Suprapubic skin (tissue), 4 donors: ENCODE results near the gene NEAT1. TPM values are rescaled to one million over a fixed set of nuclear protein-coding genes. Genes with fewer than 3 reads are reported as not detected.

ENCODE experiments used
- DNase-seq, 2 donors: peaks; one replicate each; pipeline ENCODE4 v3.0.0-alpha.2; 2019; ENCODE audit warnings: low spot score in 2 of 2
- H3K27ac ChIP-seq: fragments of 200-600 bp; sonication (generic); one replicate; pipeline ENCODE4 v1.5.1; 2019
- H3K27me3 ChIP-seq: fragments of 200-600 bp; sonication (generic); one replicate; pipeline ENCODE4 v1.5.1; 2019
- H3K36me3 ChIP-seq: fragments of 200-600 bp; sonication (generic); one replicate; pipeline ENCODE4 v1.5.1; 2019
- H3K4me1 ChIP-seq: fragments of 200-600 bp; sonication (generic); one replicate; pipeline ENCODE4 v1.5.1; 2019
- H3K4me3 ChIP-seq: fragments of 200-600 bp; sonication (generic); one replicate; pipeline ENCODE4 v1.5.1; 2019; ENCODE audit warnings: mild to moderate bottlenecking
- H3K9me3 ChIP-seq: fragments of 200-600 bp; sonication (generic); one replicate; pipeline ENCODE4 v1.5.1; 2019
- EP300 ChIP-seq: sonication (generic); formaldehyde crosslinking; IDR thresholded peaks from one replicate; pipeline ENCODE4 v1.6.1; 2017; ENCODE audit warnings: antibody characterized with exemption
- POLR2A ChIP-seq, 2 donors: fragments of 450-650 bp; IDR thresholded peaks; one replicate each; pipeline ENCODE4 v1.6.1; 2017; ENCODE audit warnings: antibody characterized with exemption in 2 of 2, mild to moderate bottlenecking in 2 of 2, moderate library complexity in 2 of 2
- POLR2AphosphoS5 ChIP-seq, 3 donors: sonication (generic); formaldehyde crosslinking; IDR thresholded peaks; one replicate each; pipeline ENCODE4 v1.6.1; 2017; ENCODE audit warnings: antibody characterized with exemption in 3 of 3
- WGBS: methylation state at CpG from one replicate; pipeline ENCODE4 v1.1.5; 2018; 5-methylcytosine and 5-hydroxymethylcytosine counted together
- total RNA-seq, 4 donors: library from RNA; depleted of rRNA; stranded (reverse); fragments of >200 nt; gene quantifications; one replicate each; pipeline ENCODE4 v1.1.0, GENCODE V29; 2016
- TF ChIP-seq, protein P1 (sequence below), 2 donors: fragments of 200-600 bp in 1 of 2; fragments of 450-650 bp in 1 of 2; sonication (generic) in 1 of 2; IDR thresholded peaks; one replicate each; pipeline ENCODE4 v1.5.1; 2016 to 2019; ENCODE audit warnings: antibody characterized with exemption in 2 of 2, mild to moderate bottlenecking in 1 of 2, moderate library complexity in 1 of 2

Gene NEAT1
- total RNA-seq, 4 donors from 2014 or later, result 336 to 2,041 (median 481) TPM

DNA sequence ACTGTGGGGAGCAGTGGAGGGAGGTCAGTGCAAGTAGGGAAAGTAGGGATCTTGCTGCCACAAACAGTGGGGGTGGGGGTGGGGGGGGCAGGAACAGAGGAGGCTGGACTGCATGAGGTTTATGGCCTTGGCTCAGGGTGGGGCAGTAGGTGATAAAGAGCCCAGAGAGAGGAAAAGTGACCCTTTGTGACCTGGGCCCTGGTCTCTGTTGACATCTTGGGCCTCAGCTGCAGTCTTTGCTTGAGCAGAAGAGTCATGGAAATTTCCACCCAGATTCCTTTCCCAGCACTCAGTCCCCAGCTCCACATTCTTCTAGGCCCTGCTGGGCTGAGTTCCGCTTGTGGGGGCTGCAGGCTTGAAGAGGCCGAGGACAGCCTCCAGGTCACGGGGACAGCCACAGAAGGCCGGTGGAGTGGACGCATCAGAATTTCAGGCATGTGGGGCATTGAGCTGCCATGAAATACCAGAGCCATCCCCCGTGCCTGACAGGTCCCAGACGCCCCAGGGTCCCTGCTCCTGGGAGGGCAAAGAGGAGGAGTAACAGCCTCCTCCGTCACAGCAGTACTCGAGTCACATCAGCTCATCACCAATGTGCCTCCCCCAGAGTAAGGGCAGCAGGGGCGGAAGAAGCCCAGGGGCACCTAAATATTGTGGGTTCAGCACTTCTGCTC is 66.6 kb downstream of the NEAT1 start:
- DNase-seq, result peak; percentile 78 to 79
- H3K27me3 ChIP-seq, result no peaks in the 10 kb centered on the region
- H3K9me3 ChIP-seq, result no peaks in the 10 kb centered on the region
- H3K4me1 ChIP-seq, result peaks cover 92% of the 10 kb centered on the region
- H3K4me3 ChIP-seq, result no peak overlapping the region
- WGBS, result 47% methylated on average over 9 of the region's 10 CpGs
- no peak for TF ChIP-seq POLR2A (IDR thresholded peaks at IDR 0.05)
- TF ChIP-seq, protein P1, sequence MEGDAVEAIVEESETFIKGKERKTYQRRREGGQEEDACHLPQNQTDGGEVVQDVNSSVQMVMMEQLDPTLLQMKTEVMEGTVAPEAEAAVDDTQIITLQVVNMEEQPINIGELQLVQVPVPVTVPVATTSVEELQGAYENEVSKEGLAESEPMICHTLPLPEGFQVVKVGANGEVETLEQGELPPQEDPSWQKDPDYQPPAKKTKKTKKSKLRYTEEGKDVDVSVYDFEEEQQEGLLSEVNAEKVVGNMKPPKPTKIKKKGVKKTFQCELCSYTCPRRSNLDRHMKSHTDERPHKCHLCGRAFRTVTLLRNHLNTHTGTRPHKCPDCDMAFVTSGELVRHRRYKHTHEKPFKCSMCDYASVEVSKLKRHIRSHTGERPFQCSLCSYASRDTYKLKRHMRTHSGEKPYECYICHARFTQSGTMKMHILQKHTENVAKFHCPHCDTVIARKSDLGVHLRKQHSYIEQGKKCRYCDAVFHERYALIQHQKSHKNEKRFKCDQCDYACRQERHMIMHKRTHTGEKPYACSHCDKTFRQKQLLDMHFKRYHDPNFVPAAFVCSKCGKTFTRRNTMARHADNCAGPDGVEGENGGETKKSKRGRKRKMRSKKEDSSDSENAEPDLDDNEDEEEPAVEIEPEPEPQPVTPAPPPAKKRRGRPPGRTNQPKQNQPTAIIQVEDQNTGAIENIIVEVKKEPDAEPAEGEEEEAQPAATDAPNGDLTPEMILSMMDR (IDR thresholded peaks at IDR 0.05), result no peak
- no peak for TF ChIP-seq POLR2AphosphoS5 (IDR thresholded peaks at IDR 0.05)
- TF ChIP-seq EP300, result peak; percentile 34
- H3K36me3 ChIP-seq, result no peaks in the 10 kb centered on the region
- H3K27ac ChIP-seq, result peak overlapping the region; percentile 99

DNA sequence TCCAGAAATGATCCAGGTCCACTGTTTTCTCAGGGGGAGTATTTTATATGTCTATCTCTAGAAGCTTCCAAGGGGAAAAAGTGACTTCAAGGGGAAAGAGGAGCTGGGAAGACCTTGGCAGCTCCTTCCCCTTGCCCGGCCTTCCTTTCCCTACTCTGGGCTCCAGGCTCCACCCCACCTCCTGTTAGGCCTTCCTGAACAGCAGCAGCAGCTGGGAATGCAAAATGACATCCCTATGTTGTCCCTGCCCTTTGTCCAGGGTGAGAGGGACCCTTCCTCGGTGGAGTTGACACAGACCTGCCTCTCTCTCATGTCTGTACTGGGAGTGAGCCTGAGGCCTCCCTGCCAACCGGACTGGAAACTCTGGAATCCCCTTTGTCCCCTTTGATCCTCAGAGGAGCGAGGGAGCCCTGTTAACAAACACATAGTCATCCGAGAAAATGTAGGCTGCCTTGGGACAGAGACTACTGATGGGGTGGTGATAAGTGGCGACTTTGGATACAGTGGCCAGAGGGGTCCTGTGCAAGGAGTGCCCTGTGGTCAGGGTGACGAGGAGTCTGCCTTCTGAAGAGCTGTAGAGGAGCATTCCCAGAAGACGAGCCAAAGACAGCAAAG is 67.2 kb downstream of the NEAT1 start:
- Histone ChIP-seq H3K4me1 (peaks cover 96% of the 10 kb centered on the region), H3K27ac (peak overlapping the region; percentile 99), H3K27me3 (no peaks in the 10 kb centered on the region), H3K9me3 (no peaks in the 10 kb centered on the region), H3K4me3 (no peak overlapping the region), H3K36me3 (no peaks in the 10 kb centered on the region)
- WGBS, result 26% methylated on average over 5 of the region's 8 CpGs
- TF ChIP-seq POLR2AphosphoS5 (IDR thresholded peaks at IDR 0.05), result no peak
- TF ChIP-seq POLR2A (IDR thresholded peaks at IDR 0.05), result no peak
- no peak for TF ChIP-seq EP300
- TF ChIP-seq, protein P1 (IDR thresholded peaks at IDR 0.05), result no peak
- peak; percentile 69 to 72 for DNase-seq

DNA sequence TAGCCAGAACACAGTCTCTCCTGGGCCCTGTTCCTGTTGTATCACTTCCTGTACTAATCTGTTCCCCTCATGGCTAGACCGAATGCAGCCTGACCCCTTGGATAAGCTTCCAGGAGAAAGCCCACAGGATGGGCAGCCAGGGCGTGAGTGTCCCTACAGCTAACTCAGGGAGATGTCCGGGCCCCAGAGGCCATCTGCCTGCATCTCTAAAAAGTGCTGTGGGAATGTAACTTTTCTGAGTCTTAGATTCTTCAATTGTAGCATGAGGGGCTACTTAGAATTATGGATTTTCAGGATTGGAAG is 68.5 kb downstream of the NEAT1 start:
- TF ChIP-seq POLR2A (IDR thresholded peaks at IDR 0.05) (no peak), POLR2AphosphoS5 (IDR thresholded peaks at IDR 0.05) (no peak), EP300 (no peak)
- TF ChIP-seq, protein P1 (IDR thresholded peaks at IDR 0.05), result no peak
- H3K36me3 ChIP-seq, result no peaks in the 10 kb centered on the region
- peak in 1 of 2 donors; percentile 64 for DNase-seq
- no peaks in the 10 kb centered on the region for H3K27me3 ChIP-seq
- no peak overlapping the region for H3K4me3 ChIP-seq
- H3K27ac ChIP-seq, result peak overlapping the region; percentile 99
- peaks cover 96% of the 10 kb centered on the region for H3K4me1 ChIP-seq
- H3K9me3 ChIP-seq, result no peaks in the 10 kb centered on the region
- WGBS, result 67% methylated on average over 3 of the region's 3 CpGs

DNA sequence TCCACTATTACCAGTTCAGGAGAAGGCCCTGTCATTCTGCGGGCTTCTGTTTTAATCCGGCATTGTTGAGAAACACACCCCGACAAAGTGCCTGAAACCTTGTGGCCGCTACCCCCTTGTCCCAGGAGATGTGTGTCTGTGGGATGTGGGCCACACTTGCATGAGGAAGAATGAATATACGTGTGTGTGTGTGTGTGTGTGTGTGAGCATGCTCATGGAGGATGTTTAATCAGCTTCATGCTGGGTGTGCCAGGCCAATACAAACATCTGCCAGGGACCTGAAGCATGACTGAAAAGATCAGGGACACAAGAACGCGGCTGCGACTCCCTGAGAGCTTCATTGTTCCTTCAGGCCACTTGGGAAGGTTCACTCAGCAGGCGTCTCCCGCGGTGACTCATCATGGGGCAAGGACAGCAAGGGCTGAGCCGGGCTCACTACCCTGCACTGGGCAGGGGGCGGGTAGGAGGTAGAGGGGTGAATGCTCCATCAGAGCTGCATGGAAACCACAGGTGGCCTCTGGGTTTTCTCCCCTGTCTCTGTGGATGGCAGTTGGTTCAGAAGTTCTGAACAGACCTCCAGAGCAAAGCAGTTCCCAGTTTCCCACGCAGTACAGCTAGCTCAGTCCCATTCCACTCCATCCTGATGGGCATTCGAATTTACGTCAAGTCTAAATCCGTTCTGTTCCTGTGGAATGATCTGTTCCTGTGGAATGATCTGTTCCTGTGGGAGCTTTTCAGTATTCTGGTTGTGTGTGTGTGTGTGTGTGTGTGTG is 69.2 kb downstream of the NEAT1 start:
- no peak overlapping the region for H3K4me3 ChIP-seq
- peak in 1 of 2 donors; percentile 55 for TF ChIP-seq POLR2A (IDR thresholded peaks at IDR 0.05)
- TF ChIP-seq, protein P1 (IDR thresholded peaks at IDR 0.05), result no peak
- TF ChIP-seq POLR2AphosphoS5 (IDR thresholded peaks at IDR 0.05), result peak; percentile 32 to 80 (median 48)
- TF ChIP-seq EP300, result peak; percentile 76
- no peaks in the 10 kb centered on the region for H3K9me3 ChIP-seq
- H3K27ac ChIP-seq, result peak overlapping the region; percentile 99
- WGBS, result 11% methylated on average over 9 of the region's 17 CpGs
- H3K36me3 ChIP-seq, result no peaks in the 10 kb centered on the region
- H3K27me3 ChIP-seq, result no peaks in the 10 kb centered on the region
- H3K4me1 ChIP-seq, result peaks cover 97% of the 10 kb centered on the region
- peak; percentile 95 to 96 for DNase-seq

DNA sequence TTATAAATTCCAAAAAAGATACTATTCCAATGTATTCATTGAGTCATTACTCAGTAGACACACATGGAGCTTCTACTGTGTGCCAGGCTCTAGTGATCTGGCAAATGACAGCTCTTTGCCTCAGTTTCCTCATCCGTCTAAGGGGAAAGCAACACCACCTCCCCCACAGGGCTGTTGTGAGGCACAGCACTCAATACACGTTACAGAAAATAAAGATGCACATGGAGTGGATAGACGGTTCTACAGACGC is 69.7 kb downstream of the NEAT1 start:
- Histone ChIP-seq H3K36me3 (no peaks in the 10 kb centered on the region), H3K4me1 (peaks cover 96% of the 10 kb centered on the region), H3K9me3 (no peaks in the 10 kb centered on the region), H3K27ac (peak overlapping the region; percentile 99), H3K4me3 (peak overlapping the region; percentile 12), H3K27me3 (no peaks in the 10 kb centered on the region)
- 19% methylated on average over 4 of the region's 4 CpGs for WGBS
- TF ChIP-seq, protein P1 (IDR thresholded peaks at IDR 0.05), result no peak
- TF ChIP-seq EP300, result no peak
- TF ChIP-seq POLR2AphosphoS5 (IDR thresholded peaks at IDR 0.05), result no peak
- no peak for TF ChIP-seq POLR2A (IDR thresholded peaks at IDR 0.05)
- DNase-seq, result no peak
